ENCODE results near the gene EMID1.

Gene EMID1

DNA sequence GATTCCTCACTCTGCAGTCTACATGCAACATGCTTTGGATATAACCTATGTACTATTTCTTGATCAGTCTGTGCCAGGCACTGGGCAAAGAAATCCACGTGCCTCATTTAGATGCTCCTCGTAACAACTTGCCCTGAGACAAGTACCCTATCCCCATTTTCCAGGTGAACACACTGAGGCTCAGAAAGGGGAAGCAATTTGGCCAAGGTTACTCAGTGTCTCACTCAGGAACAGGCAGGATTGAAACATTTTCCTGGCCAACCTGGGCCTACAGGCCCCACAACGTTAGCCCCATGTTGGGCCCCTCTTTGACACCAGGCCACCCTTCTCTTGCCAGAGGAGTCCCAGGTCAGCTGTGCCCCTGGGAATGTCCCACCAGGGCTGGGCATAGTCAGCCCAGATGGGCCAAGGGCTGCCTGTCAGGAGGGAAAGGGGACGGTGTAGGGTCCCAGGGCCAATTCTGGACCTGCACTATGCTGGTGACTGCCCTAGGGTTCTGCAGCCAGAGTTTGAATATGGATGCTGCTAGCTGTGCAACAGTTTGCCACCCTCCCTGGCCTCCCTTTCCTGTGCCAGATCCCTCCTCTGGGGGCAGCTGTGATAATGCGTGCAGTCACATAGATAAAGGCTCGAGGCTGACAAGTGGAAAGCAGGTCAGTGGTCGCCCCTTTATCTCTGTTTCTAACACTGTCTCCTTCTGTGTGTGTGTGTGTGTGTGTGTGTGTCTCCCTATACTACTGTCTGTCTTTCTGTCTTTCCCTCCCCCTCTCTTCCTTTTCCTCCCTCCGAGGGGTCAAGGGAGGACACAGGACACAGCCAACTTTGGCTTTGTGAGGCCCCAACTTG lies 10.4 kb upstream of the EMID1 start:
- no peak for DNase-seq

DNA sequence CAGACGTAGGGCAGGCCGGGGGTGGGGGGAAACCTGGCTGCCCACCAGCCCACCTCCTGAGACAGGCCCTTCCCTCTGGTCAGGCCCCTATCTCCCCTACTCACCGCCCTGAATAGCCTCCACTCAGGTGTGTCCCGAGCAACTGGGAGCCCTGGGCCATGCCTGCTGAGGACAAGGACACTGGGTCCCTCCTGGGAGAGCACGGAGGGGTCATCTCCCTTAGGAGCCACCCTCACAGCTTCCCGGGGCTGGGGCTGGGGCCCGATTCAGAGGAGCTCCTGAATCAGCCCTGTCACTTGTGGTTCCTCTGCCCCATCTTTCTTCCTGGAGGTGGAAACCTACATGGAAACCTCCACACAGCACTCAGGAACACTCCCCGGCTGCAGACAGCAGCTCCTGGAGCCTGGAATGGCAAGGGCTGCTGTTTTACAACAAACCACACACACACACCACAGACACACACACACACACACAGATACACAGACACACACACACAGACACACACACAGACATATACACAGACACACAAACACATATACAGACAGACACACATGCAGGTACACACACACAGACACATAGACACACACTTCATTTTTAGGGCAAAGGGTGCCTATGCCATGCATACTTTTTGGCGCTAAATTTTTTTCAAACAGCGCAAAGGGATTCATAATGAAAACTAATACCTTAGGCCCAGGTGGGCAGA lies 9.6 kb upstream of the EMID1 start:
- DNase-seq = no peak

- DNase-seq = no peak
These were observed 8.6 kb upstream of the EMID1 start for GRCh38 chr22:29197096-29197495.

DNA sequence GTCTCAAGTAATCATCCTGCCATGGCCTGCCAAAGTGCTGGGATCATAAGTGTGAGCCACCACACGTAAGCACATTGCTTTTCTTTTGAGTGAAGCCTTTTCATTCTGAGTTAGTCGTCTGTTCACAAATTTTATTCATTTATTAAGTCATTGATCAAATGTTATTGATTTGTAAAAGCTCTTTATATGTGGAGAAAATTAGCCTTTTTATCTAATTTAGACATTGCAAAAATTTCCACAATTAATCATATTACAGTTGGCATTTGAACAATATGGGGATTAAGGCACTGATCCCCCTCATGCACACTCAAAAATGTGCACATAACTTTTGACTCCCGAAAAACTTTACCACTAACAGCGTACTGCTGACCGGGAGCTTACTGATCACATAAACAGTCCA lies 7.5 kb upstream of the EMID1 start:
- no peak for DNase-seq

DNA sequence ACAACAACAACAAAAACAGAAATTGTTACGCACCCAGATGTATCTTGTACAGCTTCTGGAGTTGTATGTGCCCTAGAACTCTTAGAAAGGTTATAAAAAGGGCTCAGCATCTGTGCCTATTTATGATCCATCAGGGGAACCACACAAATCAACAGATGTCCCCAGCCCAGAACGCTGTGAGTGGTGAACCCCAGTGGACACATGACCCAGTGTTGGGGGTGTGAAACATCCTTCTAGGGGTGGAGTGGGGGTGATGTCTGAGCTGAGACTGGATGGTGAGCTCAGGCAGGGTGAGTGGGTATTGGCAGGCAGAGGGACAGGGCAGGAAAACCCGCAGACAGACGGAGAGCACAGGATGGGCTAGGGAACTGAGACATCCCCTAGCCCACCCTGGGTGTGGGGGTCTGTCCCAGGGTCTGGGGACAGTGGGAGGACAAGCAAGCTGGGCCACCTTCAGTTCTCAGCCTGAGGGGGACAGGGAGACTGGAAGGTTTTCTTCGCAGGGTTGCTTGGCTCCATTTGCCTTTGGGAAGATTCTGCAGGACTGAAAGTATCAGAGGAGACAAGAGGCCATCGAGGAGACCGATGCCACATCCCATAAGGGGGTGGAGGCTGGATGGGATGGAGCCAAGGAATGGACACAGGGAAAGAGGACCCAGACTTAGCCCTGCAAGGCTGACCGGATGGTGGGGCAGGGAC lies 5.8 kb upstream of the EMID1 start:
- DNase-seq = no peak

- DNase-seq = no peak
These were observed 4.8 kb upstream of the EMID1 start for GRCh38 chr22:29200901-29201300.

DNA sequence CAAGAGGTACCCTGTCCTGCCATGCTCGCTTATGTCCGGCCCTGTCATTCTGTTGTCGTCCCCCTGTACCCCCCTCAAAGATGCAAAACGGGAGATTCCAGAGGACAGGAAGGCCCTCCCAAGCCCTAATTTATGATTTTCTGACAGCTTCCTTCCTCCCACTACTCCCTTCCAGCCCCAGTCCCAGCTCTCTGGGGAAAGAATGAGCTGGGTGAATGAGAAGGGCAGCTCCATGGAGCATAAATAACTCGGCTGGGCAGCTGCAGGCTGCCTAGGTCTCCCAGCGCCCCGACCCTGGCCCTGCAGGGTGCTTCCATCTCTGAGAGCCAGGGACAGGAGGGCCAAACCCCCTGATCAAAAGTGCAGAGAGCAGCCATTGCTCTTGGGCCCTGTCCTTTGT lies 3.9 kb upstream of the EMID1 start:
- no peak for DNase-seq

DNA sequence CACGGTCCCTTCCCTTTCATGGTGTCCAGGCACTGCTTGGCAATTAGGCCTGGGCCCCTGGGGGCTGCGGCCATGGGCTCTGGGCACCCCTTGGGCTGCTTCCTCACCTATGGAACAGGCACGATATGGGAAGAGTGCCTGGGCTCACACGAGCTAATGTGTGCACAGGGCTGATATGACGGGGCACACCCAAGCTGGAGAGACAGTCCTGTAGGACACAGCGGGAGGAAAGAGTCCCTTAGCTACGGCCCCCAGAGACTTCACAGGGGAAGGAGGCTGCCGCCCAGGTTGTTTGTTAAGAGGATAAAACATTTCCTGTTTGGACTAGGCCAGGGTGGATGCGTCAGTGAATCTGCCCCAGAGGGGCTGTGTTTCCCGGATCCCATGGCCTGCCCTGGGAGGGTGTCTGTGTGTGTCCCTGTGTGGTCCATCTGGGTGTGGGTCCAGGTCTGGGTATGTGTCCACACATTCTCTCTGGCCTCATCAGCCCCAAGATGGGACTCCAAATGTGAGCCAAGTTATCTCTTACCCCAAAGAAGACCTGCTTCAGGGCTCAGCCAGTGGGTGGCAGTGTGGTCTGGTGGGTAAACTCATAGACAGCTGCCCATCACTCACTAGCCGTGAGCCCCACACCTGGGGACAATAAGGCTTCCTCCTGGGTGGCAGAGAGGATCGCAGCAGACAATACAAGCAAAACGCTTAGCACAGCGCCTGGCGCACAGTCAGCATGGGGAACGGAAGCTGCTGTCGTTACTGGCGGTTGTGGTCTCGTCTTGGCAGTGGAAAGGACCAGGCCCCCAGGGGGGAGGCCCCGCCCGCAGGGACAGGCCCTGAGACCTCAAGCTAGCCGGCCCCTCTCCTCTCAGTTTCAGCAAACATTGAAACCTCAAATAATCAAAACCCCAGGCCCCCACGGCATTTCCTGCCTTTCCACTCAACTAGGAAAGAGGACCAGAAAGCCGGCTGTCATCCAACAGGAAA lies 3.2 kb upstream of the EMID1 start:
- no peak for DNase-seq

GRCh38 chr22:29203488-29204454 lies 1.9 kb upstream of the EMID1 start:
- DNase-seq = no peak

GRCh38 chr22:29204455-29205183 lies 1.1 kb upstream of the EMID1 start:
- no peak for DNase-seq

GRCh38 chr22:29205252-29205593 lies 473 bp upstream of the EMID1 start:
- no peak for DNase-seq

DNA sequence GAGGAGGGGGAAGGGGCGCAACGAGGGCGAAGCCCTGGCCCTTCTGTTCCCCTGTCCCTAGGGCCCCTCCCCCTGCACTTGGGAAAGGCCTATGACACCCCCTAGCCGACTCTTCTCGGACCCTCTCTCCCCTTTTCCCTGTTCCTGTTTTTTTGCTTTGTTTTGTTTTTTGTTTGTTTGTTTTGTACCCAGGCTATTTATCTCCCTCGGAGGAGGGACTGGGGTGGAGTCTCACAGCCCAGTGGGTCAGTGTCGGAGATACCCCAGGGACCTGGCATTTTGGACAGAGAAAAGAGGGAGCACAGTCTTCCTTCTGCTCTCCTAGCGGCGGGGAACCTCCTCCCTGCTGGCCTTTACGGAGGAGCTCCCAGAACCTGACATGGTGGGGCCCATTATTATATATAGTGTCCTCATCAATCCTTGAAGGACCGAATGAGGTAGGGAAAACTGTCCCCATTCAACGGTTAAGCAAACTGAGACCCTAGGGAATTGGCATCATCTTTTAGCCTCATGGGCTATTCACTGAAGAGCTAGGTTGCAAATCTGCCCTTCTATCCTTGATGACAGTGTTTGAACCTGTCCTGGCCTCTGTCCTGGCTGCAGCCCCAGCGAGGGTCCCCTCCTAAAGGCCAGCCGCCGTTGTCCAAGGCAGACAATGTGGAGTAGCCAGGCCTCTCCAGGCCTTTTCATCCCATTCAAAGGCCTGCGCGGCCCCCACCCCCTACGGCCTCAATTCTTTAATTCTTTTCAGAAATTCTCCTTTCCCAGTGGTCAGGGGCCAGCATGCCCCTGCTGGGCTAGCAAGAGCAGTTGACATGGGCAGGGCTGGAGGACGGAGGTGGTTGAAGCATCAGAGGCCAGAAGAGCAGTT lies 911 bp downstream of the EMID1 start:
- no peak for DNase-seq

GRCh38 chr22:29207243-29207550 lies 1.5 kb downstream of the EMID1 start:
- no peak for DNase-seq

DNA sequence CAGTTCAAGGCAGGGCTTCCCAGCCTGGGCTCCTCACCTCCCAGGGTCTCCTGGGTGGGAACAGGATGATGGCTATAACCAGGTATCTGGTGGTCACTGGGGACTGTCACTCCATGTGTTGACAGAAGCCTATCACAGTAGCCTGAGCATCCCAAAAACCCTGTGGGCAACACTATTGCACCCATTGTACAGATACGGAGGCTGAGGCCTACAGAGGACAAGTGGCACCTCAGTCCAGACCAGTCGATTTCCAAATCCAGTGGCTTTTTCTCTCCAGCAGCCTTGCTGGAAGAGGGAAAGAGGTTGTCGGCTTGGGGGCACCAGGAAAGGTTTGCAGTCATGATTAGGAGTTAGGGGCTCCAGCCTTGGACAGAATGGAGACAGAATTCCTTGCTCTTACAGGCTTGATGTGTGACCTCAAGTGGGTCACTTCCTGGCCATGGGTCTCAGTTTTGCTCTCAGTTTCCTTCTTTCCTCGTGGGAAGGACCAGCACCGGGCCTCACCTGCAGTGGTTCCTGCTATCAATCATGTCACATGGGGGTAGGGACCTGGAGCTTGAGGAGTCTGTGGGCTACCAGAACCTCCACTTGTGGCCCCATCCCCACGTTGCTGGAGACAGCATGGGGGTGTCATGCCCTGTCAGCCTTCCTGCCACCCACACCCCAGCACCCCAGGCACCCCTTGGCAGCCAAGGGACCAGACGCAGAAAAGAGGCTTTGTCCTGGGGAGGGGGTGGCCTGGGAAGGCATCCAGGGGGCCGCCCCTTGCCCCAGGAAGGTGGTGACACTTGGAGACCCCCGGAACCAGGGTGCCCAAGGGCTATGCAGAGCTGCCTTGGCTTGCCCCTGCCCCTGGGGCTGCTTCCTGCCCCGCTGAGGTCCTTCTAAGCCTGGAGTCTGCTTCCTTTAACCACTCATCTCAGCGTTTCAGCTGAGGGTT lies 2.1 kb downstream of the EMID1 start:
- no peak for DNase-seq

DNA sequence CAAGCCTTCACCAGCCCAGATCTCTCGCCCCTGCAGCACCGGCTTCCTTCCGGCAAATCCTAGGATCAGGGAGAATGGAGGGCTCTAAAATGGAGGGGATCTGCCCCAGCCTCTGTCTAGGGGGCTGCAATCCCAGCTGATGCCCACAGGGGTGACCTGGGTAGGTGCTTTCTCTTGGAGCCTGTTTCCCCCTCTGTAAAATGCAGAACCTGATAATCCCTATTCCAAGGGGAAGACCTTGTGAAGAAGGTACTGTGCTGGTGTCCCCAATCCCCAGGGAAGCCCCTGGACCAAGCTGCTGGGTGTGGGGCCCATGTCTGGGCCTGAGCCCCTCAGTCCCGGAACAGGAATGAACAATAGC lies 2.8 kb downstream of the EMID1 start:
- DNase-seq = no peak

DNA sequence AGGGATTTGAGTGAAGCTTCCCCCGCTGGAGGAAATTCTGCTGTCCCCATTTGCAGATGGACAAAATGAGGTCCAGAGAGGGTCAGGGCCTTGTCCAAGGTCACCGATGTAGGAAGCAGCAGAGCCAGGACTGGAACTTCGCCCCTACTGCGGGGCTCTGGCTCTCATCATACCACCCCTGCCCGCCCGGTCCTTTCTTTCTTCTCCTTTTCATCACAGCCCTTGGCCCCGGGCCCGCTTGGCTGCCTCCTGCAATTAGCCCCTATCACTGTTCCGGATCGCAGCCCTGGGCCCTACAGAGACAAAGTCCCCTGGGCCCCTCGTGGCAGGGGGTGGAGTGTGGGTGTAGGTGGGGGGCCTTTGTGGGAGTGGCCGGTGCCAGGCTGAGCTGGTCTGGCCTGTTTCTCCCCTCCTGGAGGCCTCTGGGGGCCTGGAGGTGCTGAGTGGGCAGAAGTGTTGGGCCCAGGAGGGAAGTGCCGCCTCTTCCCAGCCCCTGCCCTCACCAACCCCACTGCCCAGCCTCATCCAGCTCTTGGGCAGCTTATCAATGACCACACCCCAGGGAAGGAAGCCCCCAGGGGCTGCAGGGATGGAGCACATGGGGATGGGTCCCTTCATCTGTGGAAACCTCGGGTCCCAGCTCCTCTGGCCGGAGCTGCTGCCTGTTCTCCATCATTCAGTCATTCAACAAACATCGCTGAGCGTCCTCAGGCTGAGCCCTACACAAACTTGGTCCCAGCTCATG lies 3.4 kb downstream of the EMID1 start:
- DNase-seq = no peak

DNA sequence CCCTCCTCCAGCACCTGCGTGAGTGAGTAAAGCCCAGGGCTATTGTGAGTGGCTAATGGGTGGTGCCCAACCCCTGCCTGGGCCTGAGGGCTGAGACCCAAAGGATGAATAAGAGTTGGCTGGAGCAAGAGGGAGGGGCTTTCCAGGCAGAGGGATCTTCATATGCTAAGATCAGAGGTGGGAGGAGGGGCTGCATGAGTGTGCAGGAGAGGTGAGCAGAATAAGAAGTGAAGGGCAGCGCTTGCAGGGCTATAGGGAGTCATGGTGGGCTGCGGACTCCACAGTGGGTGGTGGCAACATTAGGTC lies 3.9 kb downstream of the EMID1 start:
- DNase-seq = no peak

GRCh38 chr22:29211066-29211465 lies 5.4 kb downstream of the EMID1 start:
- DNase-seq = no peak

Measured in NCI-H510A (cell line).